Brain pericyte (primary cell): ENCODE measurements around the gene MYO10.
"Not testable (repeated sequence)": the region's sequence is repeated elsewhere in the genome, so short reads cannot be mapped to it uniquely, and the experiment has no call there.

ENCODE experiments used
- DNase-seq: peaks from one replicate; pipeline ENCODE4 v3.0.0-alpha.2; 2012; ENCODE audit warnings: low read depth, low spot score

The MYO10 gene

DNA sequence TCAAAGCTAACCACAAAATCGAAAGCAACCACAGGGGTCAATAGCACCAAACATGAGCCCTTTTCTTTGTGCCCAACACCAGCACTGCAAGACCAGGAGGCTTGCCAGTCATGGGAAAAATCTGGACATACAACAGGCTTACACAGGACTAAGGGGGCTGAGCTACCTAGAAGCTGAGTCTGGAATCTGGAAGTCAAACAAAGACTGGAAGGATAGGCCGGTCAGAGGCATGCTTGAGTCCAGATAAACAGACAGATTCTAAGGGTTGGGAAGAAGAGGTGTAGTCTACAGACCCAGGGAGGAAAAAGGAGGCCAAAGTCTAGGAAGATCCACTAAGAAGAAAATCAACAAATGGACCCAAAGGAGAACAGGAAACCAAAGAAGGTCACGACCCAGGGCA is 73.3 kb downstream of the MYO10 start:
- DNase-seq = no peak

DNA sequence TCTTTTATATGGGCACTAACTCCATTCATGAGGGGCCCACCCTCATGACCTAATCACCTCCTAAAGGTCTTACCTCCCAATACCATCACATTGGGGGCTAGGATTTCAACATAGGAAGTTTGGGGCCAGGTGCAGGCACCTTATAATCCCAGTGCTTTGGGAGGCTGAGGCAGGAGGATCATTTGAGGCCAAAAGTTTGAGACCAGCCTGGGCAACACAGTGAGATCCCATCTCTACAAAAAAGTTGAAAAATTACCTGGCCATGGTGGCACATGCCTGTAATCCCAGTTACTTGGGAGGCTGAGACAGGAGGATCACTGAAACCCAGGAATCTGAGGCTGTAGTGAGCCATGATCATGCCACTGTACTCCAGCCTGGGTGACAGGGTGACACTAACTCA is 76.7 kb downstream of the MYO10 start:
- no peak for DNase-seq

DNA sequence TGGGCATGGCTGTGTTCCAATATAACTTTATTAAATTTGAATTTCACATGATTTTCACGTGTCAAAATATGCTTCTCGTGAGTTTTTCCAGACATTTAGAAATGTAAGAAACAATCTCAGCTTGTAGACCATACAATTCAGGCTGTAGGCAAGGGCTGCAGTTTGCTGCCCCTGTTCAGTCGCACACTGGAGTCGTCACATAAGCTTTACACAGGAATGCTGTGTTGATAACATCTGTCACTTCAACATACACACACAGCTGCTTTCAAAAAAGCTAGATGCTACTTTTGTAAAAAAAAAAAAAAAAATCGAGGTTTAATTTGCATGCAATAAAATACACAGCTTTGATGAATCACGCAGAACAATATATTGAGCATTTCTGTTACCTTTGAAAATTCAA is 77.9 kb downstream of the MYO10 start:
- DNase-seq = no peak

DNA sequence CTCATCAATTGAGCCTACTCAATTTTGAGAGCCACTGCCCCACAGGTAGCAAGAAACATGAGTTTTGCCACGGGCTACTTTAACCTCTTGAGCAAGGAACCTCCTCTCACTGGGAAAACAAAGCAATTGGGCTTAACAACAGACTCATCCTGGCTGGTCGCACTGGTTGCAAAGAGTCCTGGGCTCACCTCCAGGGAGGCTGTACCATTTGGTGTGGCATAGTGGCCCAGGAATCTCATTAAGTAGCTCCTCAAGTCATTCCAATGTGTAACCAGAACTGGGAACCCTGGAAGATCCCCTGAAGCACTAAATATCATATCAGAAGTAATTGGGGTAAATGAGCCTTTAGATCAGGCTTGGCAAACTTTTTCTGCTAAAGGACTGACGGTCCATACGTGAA is 78.5 kb downstream of the MYO10 start:
- DNase-seq = no peak

DNA sequence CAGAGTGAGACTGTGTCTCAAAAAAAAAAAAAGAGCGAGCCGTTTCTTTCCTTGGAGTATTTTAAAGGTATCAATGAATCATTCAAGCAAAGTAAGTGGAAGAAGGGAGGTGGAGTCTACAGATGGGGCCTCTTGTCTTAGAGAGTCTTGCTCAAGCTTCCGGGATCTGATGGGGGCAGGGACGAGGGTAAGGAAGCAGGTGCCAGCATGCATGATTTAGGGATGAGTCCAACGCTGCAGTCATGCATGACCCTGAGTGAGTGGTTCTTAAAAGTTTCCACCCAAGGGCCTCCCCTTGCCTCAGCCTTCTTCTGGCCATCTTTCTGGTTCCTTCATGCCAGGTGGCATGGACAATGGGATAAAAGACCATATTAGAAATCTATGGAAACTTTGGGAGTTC is 79.6 kb downstream of the MYO10 start:
- DNase-seq = no peak

DNA sequence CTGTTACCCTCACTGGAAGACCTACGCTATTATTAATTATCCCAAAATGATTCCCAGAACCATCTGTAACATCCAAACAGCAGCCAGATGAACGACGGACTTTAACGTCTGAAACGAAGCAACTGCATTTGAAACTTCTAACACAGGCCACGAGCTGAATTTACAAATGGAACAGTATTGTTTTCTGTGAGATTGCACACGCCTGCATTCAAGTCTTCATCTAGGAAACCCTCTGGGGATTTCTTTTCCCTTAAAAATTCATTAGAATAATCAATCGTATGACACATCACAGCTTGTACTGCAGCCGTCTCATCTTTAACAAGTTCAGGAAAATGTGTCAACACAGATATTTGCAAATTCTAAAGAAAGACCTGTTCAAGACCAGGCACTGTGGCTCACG is 80.2 kb downstream of the MYO10 start:
- no peak for DNase-seq

DNA sequence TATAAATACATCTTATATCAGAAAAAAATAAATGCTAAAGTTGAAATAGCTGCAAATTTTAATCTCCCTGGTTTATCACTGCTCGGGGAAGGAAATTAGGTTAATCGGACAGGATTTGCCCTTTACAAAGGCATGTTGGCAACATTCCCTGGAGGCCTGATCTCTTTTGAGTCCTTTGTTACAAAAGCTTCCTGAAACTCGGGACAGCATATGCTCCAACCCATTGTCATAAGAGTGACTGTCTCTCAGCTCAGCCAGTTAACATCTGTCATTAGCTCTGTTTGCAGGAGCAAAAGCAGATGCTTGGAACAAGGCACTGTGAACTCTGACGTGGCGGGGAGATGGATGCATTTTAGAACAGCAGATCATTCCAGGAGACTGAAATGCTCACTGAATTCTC is 80.6 kb downstream of the MYO10 start:
- no peak for DNase-seq

DNA sequence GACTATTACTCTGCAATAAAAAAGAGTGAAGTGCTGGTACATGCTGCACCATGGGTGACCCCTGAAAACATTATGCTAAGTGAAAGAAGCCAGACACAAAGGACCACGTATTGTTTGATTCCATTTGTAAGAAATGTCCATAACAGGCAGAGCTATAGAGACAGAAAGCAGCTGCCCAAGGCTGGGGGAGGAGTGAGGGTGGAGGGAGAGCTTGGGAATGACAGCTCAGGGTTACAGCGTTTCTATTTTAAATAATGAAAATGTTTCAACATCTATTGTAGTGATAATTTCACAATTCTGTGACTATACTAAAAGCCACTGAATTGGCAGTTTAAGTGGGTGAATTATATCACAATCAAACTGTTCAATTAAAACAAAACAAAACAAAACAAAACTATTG is 81.7 kb downstream of the MYO10 start:
- DNase-seq = no peak

DNA sequence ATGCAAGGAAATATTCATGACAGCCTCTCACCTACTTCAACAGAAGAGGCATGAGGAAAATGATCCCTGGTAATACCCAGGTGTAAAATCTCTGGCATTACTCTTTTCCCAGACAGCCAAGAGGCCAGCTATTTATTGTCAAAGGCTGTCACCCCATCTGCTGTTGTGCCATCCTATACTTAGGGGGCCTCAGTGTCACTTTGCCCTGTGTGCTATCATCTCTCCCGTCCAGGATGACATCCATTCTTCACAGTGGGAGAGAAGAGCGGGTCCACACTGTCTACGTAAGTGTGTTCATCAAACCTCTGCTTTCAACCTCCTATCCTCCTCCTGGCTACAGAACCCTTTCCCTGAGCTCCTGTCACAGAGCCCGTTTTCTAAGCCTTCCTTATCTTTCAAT is 82.6 kb downstream of the MYO10 start:
- DNase-seq = no peak

DNA sequence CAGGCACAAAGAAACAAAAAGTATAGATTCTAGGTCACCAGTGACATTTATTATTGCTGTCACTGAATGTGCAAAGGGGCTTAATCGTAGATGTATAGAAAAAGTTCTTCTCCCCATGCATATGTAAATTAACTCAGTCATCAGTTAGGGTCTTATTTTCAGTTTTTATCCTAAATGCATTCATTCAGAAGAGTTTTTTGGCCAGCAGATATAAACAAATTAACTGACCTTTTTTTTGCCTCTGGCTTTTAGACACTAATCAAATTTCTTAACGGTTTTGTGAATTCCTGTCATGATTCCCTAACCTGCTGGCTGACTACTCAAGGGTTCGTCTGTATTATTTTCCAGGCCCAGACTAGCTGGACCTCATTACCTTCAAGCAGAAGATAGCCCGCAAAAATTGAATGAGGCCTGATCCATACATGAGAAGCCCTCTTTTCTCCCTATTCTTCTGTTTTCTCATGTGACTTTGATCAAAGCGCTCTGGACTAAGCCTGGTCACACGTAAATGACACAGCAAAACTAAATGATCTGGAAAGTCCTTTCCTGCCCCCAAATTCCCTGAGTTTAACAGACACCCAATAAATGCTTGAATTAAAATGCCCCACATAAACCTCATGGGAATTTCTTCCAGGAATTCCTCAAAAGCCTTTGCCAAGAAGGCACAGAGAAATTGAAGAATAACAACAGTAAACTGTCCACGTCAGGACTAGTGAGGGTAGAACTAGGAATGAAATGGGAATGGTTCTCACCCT is 83.7 kb downstream of the MYO10 start:
- DNase-seq = no peak

DNA sequence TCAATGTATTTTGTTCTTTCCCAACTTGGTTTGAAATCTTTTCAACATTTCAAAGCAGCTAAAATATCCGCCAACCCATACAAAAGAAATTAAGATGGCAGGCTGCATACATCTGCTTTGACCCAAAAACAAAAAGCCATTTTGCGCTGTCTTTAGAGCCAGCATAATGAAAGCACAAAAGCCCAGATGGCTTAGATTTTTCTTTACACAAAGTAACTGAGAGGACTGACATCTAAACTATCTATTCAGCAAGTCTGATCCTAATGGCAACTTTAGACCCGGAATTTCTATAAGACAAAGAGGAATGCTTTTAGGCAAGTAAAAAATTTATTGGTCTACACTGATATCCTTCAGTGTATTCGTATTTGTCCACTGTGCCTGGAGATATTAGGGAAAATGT is 86.3 kb downstream of the MYO10 start:
- no peak for DNase-seq

DNA sequence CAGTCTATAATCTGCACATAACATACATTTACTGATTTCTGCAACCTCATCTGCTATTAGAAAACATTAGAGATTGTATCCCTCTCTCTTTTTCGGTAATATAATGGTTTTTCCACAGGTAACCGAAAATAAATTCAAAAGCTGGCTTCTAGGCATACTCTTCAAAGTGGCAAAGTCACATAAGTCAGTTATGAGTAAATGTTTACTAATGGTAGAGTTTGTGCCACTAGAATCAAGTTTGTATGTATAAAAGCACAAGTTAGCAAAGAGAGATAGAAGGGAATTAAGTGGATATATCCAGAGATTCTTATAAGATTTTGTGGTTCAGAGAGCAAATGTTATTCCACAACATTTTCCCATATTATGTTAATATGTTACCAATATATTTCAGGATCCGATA is 86.9 kb downstream of the MYO10 start:
- no peak for DNase-seq

DNA sequence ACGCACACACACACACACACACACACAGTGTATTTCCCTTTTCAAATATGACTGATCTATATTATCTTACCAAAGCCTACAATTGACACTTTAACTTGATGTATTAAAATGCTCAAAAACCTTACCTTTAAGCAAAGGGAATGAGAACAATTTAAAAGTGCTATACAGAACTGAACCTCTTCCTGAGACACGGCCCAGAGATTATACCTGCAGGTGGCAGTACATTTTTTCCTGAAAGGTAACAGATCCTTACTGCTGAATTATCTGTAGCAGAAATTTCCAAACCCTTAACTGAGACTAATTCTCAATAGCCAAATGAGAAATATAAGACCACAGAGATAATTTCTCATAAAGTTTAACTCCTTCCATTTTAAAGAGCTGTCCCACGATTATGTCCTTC is 91.1 kb downstream of the MYO10 start:
- DNase-seq = no peak

DNA sequence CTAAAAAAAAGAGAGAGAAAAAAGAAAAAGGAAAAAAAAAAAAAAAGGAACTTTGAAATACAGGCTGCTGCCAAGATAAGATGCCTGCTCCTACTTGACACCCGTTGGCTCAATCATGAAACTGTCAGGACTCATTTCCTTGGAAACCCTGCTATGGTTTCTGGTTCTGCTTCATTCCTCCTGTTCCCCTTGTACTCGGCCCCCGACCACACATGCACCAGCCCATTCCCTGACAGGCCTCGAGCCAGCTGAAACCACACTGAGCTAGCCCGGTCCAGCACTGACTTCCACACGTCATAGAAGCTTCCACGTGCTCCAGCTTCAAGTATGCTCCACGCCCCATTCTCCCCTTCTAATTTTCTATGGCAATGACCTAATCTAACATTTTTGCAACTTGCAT is 93.2 kb downstream of the MYO10 start:
- no peak for DNase-seq

DNA sequence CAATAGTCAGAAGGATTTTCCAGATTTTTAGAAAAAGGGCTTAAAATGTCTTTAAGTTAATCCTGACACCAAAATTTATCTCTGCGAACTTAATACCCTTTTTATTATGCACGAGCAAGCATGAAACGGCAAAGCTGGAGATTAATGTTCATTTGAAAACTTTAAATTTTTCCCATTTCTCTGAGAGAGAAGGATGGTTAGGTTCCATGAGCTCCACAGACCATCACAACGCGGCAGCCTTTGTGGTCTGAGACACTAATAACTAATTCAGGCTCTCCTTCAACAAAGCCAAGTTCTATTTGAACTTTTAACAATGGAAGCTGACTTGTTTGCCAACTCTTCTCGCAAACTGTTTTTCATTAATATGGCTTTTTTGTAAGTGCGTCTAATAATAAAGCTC is 94.7 kb downstream of the MYO10 start:
- DNase-seq = no peak

DNA sequence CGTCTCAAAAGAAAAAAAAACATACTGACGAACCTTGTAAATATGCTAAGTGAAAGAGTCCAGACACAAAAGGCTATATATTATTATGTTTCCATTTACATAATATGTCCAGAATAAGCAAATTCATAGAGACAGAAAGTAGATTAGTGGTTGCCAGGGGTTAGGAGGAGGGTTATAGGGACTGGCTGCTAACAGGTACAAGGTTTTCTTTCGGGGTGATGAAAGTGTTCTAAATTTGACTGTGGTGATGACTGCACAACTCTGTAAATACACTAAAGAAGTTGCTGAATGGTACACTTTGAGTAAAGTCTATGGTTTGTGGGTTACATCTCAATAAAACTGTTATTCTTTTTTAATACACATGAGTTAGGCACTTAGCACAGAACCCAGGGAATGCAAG is 98.8 kb downstream of the MYO10 start:
- DNase-seq = no peak

DNA sequence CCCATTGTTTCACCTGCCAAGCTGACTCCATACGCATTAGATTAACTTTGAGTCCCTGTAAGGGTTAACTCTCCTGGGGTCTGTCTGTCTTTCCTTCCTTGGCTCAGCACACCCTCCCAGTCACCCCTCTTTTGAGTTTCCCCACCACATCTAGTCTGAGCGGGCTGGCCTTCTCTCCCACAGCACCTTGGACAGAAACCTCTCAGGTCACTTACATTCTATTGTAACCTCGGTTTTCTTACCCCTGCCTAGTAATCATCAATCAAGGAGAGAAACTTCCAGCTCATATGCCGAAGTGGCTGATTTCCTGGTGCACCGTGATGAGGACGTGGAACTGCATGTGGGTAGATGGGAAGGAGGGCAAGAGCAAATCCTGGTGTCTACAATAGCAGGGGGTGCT is 102.1 kb downstream of the MYO10 start:
- no peak for DNase-seq

DNA sequence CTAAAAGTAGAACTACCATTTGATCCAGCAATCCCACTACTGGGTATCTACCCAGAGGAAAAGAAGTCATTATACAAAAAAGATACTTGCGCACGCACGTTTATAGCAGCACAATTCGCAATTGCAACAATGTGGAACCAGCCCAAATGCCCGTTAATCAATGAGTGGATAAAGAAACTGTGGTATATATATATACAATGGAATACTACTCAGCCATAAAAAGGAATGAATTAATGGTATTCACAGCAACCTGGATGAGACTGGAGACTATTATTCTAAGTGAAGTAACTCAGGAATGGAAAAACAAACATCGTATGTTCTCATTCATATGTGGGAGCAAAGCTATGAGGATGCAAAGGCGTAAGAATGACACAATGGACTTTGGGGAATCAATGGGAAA is 104.8 kb downstream of the MYO10 start:
- DNase-seq = not testable (repeated sequence)

DNA sequence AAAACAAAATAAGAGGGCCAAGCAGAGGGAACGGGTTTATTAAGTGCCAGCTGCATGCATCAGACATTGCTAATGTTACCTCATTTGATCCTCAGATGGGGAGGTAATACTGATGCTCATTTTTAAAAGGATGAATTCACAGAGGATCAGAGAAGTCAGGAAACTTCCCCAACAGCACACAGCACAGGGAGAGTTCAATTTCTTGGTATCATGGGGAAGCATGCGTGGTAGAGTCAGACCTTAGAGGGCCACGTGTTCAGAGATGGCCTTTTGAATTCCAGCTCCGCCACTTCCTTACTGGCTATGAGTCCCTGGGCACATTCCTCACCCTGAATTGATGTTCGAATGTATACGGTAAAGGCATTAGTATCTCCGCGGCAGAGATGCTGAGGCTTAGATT is 108.3 kb downstream of the MYO10 start:
- no peak for DNase-seq

DNA sequence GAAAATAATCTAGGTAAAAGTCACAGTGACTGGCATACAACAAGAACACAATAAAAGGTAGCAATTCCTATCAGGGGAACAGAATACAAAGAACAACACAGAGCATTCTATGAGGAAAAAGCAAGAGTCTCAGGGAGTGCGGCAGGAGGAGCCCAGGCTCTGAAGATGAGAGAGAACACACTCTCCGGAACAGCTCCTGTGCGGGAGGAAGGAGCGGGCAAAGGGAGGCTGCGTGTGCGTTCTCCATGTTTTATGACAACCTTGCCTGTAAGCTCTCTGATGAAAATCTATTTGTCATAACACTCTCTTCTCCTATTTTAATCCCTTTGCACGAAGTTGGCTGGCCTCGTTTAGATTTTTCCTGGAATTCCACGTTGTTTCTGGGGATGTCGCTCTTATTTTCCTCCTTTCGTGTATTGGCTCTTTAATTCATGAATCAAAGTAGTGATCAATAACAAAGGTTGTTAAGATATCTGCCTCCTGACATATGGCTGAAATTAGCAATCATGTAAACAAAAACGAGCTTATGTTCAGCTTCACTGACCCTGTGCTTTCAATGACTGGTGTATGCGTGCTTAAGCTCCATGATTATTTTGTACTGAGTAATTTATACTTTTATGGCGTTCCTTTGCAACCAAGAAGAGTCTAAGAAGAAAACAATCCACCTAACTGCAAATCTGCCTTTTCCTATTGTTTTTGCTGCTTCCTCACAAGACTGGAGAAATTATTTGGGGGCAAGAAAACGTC is 109.5 kb downstream of the MYO10 start:
- no peak for DNase-seq

DNA sequence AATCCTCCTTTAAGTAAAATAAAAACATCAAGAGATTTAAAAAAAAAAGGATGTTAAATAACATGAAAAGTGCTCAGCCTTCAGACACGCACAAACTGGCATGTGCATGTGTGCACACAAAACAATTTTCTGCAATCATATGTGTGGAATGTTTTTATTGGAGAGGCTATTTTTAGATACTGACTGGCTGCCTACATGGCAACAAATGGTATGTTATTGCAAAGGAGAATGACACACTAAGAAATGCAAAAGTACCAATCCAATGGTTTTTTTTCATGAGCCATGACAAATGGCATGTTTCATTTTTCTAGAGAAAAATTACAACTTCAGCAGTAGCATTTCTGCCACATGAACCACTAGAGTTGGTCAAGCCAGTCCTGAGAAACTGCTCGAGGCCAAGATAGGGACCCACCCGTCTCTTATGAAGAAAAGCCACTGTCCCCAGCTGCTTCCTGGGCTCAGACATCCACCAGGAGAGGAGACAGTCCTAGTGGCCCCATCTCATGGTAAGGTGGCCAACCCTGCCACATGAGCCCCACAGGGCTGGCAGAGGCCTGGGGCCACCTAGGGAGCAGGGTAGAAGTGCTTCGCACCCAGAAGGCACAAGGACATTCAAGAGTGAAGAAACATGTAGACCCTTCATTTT is 116.4 kb downstream of the MYO10 start:
- no peak for DNase-seq

DNA sequence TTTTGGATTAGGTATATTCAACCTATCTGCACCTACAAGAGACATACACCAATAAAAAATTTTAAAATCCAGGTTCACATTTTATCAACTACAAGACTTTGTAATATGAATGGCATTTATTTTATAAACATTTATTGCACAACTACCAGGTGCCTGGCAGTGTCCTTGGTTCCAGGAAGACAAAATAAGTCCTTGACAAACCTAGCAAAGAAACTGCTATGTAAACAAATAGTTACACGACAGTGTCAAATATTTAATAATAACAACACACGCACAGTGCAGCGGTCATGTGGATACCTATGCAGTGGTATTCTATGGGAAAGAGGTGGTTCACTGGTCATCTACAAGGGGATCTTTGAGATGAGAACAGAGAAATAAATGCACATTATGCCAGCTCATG is 120.7 kb downstream of the MYO10 start:
- no peak for DNase-seq

DNA sequence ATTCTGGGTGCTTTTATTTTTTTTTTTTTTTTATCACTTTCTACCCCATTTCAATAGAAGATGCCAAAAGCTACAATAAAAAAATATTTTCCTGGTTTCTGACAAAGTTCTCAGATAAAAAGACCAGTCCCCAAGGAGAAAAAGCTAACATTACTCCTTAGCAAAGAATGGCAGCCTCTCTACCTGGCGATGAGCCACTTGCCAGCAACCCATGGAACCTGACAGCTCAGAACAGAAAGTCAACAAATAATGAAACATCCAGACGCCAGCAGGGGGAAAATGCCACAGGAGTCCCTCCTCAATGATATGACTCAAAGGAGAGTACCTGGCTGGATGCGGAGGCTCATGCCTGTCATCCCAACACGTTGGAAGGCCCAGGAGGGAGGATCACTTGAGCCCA is 123.2 kb downstream of the MYO10 start:
- DNase-seq = no peak
